GM13977 (cell line): ENCODE results near the gene SLC39A9.

Experiments
- DNase-seq: peaks from one replicate; pipeline ENCODE4 v3.0.0; 2012; ENCODE audit warnings: low spot score
- CTCF ChIP-seq: IDR thresholded peaks from 2 replicates; pipeline ENCODE4 v1.5.1; 2012; ENCODE audit warnings: mild to moderate bottlenecking, control low read depth; ENCODE audit not compliant: insufficient read depth; ENCODE audit errors: extremely low read depth, missing control alignments
- in situ Hi-C: fragments of 300-500 bp; cut with MboI; formaldehyde crosslinking; loops from one replicate; pipeline ENCODE4 v1.12.0; 2022; ENCODE audit warnings: low sequenced_read_pairs, low pct_unique_long_range_greater_than_20kb, mixed read lengths, inconsistent platforms; ENCODE audit not compliant: unreplicated experiment

Gene SLC39A9

DNA sequence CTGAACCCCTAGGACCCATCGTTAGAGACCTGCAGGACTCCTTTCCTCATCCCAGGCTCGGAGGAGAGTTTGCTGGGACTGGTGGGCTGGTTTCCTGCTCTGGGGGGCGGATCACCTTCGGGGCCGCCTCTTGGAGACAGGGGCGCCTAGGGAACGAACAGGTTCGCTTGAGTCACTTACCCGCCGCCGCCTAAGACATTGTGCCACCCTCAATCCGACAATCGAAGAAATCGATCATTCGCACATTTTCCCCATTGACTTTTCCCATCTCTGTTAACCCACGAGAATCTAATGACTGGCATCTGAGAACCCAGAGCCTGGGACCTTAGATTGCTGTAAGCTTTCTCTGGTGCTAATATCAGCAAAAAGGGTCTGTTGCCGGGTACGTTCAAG is 322 bp downstream of the SLC39A9 start:
- no peak for TF ChIP-seq CTCF
- in situ Hi-C loops: no loop called here
- no peak for DNase-seq

GRCh38 chr14:69399750-69400149 is 1.3 kb downstream of the SLC39A9 start:
- in situ Hi-C loops: no loop called here
- no peak for TF ChIP-seq CTCF
- no peak for DNase-seq

DNA sequence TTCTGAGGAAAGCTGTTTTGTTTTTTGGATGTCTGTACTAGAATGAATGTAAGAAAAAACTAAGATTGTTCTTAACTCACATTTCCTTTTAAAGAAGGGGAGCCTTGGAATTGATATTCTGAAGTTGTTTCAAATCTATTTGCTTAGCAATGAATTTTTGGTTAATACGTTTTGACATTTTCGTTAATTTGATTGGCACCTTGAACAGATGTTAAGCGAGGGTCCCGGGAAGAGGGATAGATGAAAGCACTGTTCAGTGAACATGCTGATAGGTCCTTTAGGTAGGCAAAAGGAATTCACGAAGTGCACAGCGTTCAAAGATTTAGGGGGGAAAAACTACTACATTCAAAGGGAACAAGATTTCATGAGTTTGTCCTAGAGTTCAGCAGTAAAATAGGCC is 1.7 kb downstream of the SLC39A9 start:
- no peak for TF ChIP-seq CTCF
- in situ Hi-C loops: no loop called here
- DNase-seq: no peak

- in situ Hi-C loops: no loop called here
- TF ChIP-seq CTCF: no peak
- no peak for DNase-seq
Observed at GRCh38 chr14:69401841-69402240, 3.3 kb downstream of the SLC39A9 start.

DNA sequence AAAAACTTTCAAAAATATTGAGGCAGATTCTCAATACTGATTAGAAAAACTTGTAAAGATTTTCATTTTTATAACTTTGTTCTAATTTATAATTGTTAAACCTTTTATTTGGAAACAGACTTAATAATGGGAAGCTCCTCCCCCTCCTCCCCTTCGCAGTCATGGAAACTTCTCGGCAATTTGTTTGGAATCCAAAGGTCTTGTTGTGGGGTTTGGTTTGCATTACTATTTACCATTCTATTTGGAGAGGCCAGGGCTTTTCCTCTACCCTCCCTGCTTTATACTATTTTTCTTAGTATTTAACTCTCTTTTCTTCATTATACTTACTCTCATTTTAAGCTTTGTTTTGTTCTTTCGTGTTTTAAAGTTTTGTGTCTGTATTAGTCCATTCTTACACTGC is 6.0 kb downstream of the SLC39A9 start:
- no peak for TF ChIP-seq CTCF
- in situ Hi-C loops: no loop called here
- DNase-seq: no peak

DNA sequence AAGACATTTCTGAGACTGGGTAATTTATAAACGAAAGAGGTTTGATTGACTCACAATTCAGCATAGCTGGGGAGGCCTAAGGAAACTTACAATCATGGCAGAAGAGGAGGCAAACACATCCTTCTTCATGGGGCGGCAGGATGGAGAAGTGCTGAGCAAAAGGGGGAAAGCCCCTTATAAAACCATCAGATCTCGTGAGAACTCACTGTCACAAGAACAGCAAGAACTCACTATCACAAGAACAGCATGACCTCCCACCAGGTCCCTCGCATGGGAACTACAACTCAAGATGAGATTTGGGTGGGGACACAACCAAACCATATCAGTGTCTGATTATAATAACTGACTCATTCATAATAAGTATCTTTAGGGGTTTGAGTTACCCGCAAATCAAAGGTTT is 6.4 kb downstream of the SLC39A9 start:
- in situ Hi-C loops: no loop called here
- no peak for DNase-seq
- no peak for TF ChIP-seq CTCF

DNA sequence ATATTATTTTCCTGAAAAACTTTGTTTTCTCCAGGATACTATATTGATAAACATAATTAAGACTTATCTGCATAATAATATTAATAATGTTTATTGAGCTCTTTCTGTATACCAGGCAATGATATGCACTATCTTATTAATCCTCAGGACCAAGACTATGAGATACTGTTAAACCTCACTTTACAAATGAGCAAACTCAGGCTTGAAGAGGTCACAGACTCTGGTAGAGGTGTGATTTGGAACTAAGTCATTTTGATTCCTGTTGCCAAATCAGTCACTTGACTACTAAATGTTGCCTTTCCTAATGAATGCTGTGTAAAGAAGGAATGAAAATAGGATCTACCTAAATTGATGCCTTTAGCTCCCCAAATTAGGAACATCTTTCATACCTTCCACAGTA is 7.3 kb downstream of the SLC39A9 start:
- TF ChIP-seq CTCF: no peak
- DNase-seq: no peak
- in situ Hi-C loops: no loop called here
